ENCODE measurements around the gene CFAP299.

DNA sequence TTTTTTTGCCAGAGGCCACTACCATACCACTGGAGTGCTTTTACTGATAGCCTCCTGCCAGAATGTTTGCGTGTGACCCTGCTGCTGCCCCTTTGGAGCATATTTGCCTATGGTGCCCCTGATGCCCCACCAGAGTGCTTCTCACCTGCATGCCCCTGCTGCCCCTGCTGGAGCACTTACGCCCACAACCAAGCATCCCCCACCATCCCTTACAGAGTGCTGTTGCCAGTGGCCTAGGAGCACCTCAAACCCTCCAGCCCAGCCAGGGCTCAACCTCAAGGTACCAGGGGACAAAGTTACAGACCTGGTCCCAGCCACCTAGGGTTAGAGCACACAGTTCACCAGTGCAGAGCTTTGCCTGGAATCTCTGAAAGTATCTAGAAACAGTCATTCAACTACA is 207.2 kb downstream of the CFAP299 start:
- TF ChIP-seq CTCF (IDR thresholded peaks at IDR 0.05; ENCODE audit: low read depth, low read length, poor library complexity, severe bottlenecking) (no peak), EZH2phosphoT487 (IDR thresholded peaks at IDR 0.05; ENCODE audit: borderline replicate concordance, low read length) (no peak)

Data from DOHH2 (cell line).